Adrenal gland (tissue), 12 donors: ENCODE measurements around the gene TNS3. TPM values are rescaled to one million over a fixed set of nuclear protein-coding genes. Genes with fewer than 3 reads are reported as not detected.

Experiments used
- DNase-seq, 7 donors: peaks; one replicate each; pipeline ENCODE4 v3.0.0-alpha.2; 2019 to 2020
- H3K27ac ChIP-seq, 5 donors: fragments of 200-600 bp; sonication (generic) in 4 of 5; 1 replicate in 3 of 5; 2 replicates in 2 of 5; pipeline versions ENCODE4 v1.5.1 to v1.8.0; 2016 to 2020; ENCODE audit warnings: mild to moderate bottlenecking in 1 of 5
- H3K27me3 ChIP-seq: fragments of 200-600 bp; 2 replicates; pipeline ENCODE4 v1.8.0; 2021
- H3K36me3 ChIP-seq, 2 donors: fragments of 200-600 bp; replicated peaks in 1 of 2; 1 replicate in 1 of 2; 2 replicates in 1 of 2; pipeline versions ENCODE4 v1.5.1 to v1.8.0; 2018 to 2022
- H3K4me1 ChIP-seq, 2 donors: fragments of 200-600 bp; replicated peaks in 1 of 2; 1 replicate in 1 of 2; 2 replicates in 1 of 2; pipeline versions ENCODE4 v1.5.1 to v1.8.0; 2018 to 2021
- H3K4me3 ChIP-seq, 4 donors: fragments of 200-600 bp; sonication (generic) in 3 of 4; one replicate each; pipeline ENCODE4 v1.5.1; 2016 to 2018
- H3K9me3 ChIP-seq, 3 donors: fragments of 200-600 bp; sonication (generic) in 1 of 3; replicated peaks in 1 of 3; 1 replicate in 2 of 3; 2 replicates in 1 of 3; pipeline versions ENCODE4 v1.5.1 to v1.8.0; 2016 to 2021
- POLR2A ChIP-seq, 2 donors: fragments of 450-650 bp; IDR thresholded peaks; one replicate each; pipeline ENCODE4 v1.6.1; 2017; ENCODE audit warnings: antibody characterized with exemption in 2 of 2, mild to moderate bottlenecking in 2 of 2, moderate library complexity in 1 of 2
- WGBS, 4 donors: extraction: QIAGEN DNeasy Blood & Tissue Kit in 2 of 4; methylation state at CpG; one replicate each; pipeline versions ENCODE4 v1.1.5 to v1.1.7; 2013 to 2017; 5-methylcytosine and 5-hydroxymethylcytosine counted together
- intact Hi-C, 2 donors: fragments of 100-400 bp; cut with DNase I; formaldehyde crosslinking; loops; one replicate each; pipeline versions ENCODE4 v1.14.1 to v1.15.0; 2022 to 2023
- polyA plus RNA-seq, 3 donors: library from polyadenylated mRNA; stranded (reverse); fragments of 200-250 nt in 2 of 3; fragments of 350-450 nt in 1 of 3; fragmentation: Illumina TruSeq in 1 of 3; extraction: RNeasy Lipid Tissue Mini Kit (QIAGEN cat#74804) in 1 of 3; gene quantifications; one replicate each; pipeline ENCODE4 v1.2.3, GENCODE V29; 2013 to 2014
- total RNA-seq, 9 donors: library from RNA; depleted of rRNA in 4 of 9; stranded (reverse); fragments of >200 nt in 4 of 9; fragments of 120-200 nt in 1 of 9; fragmentation: NEBNext Ultra II Directional in 1 of 9; extraction: Animal tissue kit (Norgen Biotek cat#: 25700) in 1 of 9; gene quantifications; one replicate each; pipeline versions ENCODE4 v1.1.0 to v1.2.4, GENCODE V29; 2013 to 2023
- TF ChIP-seq, protein P1 (sequence below), 6 experiments: fragments of 450-650 bp in 4 of 6; fragments of 200-600 bp in 2 of 6; sonication (generic) in 1 of 6; IDR thresholded peaks; 1 replicate in 5 of 6; 2 replicates in 1 of 6; pipeline versions ENCODE4 v1.5.1 to v1.8.0; 2016 to 2021; ENCODE audit warnings: antibody characterized with exemption in 6 of 6, mild to moderate bottlenecking in 2 of 6, moderate library complexity in 1 of 6
- donor health status: healthy with polysubstance abuse.
- donor health status: Bipolar disorder and iron deficiency.
- donor health status: DM: yes; HTN: yes; CAD: no.
- donor health status: DM: no; HTN: no; CAD: no.
- donor health status: DM: no; HTN: no; CAD: no.
- donor health status: DM: yes; HTN: yes; CAD: no.

Gene TNS3
- total and polyA plus RNA-seq, 12 donors, result 21.0 to 188 (median 99.8) TPM

DNA sequence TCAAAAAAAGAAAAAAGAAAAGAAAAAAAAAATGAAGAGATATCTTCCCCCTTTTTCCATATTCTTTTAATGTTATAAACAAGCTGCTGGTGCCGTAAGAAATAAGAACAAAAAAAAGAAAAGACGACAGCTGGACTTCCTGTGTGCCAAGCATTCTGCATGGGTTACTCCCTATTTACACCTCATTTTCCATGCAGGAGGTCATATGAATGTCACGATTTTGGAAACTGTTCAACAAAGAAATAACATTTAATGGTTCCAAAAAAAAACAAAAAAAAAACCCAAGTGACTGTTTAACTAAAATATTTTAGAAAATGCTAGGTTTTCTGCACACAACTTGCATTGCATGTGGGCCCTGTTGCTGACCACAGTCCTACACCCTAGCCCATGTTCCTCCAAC, 159.3 kb downstream of the TNS3 start:
- Histone ChIP-seq H3K4me3 (no peak overlapping the region), H3K9me3 (no peaks in the 10 kb centered on the region), H3K27me3 (no peaks in the 10 kb centered on the region), H3K36me3 (peaks cover 0 to 55% of the 10 kb centered on the region in 2 donors), H3K27ac (no peak overlapping the region), H3K4me1 (no peaks in the 10 kb centered on the region)
- 36 to 55% (median 47%) methylated on average over 3 of the region's 3 CpGs for WGBS, 4 donors
- intact Hi-C loops, result no loop called here
- TF ChIP-seq, protein P1, sequence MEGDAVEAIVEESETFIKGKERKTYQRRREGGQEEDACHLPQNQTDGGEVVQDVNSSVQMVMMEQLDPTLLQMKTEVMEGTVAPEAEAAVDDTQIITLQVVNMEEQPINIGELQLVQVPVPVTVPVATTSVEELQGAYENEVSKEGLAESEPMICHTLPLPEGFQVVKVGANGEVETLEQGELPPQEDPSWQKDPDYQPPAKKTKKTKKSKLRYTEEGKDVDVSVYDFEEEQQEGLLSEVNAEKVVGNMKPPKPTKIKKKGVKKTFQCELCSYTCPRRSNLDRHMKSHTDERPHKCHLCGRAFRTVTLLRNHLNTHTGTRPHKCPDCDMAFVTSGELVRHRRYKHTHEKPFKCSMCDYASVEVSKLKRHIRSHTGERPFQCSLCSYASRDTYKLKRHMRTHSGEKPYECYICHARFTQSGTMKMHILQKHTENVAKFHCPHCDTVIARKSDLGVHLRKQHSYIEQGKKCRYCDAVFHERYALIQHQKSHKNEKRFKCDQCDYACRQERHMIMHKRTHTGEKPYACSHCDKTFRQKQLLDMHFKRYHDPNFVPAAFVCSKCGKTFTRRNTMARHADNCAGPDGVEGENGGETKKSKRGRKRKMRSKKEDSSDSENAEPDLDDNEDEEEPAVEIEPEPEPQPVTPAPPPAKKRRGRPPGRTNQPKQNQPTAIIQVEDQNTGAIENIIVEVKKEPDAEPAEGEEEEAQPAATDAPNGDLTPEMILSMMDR (IDR thresholded peaks at IDR 0.05), result no peak
- TF ChIP-seq POLR2A (IDR thresholded peaks at IDR 0.05), result no peak
- no peak for DNase-seq

DNA sequence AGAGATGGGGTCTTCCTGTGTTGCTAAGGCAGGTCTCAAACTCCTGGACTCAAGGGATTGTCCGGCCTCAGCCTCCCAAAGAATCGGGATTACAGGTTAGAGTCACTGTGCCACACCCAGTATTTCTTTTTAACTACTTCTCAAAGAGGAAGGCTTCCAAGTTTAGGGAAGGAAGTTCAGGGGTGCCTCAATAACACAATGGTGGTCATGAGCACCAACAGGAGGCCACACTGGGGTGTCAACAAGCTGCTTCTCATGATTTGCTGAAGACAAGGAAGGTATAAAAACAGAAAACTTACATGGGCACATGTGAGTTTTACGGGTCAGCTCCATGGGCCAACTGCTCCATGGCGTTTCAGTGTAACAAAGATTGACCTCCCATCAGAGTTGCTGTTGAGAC, 160.5 kb downstream of the TNS3 start:
- intact Hi-C loops, result no loop called here
- Histone ChIP-seq H3K27ac (no peak overlapping the region), H3K4me1 (no peaks in the 10 kb centered on the region), H3K27me3 (no peaks in the 10 kb centered on the region), H3K4me3 (no peak overlapping the region), H3K9me3 (no peaks in the 10 kb centered on the region), H3K36me3 (peaks cover 0 to 43% of the 10 kb centered on the region in 2 donors)
- peak in 1 of 7 donors; percentile 10 for DNase-seq
- 87 to 92% (median 91%) methylated on average over 4 of the region's 4 CpGs for WGBS, 4 donors
- TF ChIP-seq POLR2A (IDR thresholded peaks at IDR 0.05), result no peak
- TF ChIP-seq, protein P1 (IDR thresholded peaks at IDR 0.05), result no peak

DNA sequence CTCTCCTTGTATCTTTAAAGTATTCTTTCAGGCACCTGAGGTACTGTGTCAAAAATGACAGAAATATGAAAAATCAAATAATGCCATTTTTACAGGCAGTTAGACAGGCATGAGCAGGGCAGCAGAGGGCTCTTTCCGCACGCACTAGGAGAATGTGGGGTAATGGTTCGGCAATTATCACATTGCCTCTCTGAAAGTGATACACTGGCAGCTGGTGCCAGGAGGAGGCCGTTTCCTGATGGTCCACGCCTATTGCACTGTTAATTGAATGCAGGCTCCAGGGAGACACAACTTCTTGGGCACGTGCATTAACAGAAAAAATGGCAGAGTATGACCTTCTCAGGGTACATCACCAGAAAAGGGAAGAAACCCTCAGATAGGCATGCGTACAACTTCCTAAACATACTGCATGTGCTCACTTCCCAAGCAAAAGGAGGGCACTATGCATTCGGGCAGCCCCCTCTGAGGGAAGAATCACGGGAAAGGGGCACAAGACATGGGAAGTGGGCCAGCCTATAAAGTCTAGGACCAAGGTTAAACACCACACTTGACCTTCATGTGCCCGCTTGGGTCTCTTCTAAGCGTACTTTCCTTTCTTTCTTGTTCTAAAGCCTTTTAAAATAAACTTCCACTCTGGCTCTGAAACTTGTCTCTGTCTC, 161.7 kb downstream of the TNS3 start:
- H3K4me1 ChIP-seq, result no peaks in the 10 kb centered on the region
- DNase-seq, result peak in 2 of 7 donors; percentile 11
- 90 to 96% (median 93%) methylated on average over 11 of the region's 11 CpGs for WGBS, 4 donors
- H3K36me3 ChIP-seq, result peaks cover 0 to 37% of the 10 kb centered on the region in 2 donors
- intact Hi-C loops, result no loop called here
- TF ChIP-seq, protein P1 (IDR thresholded peaks at IDR 0.05), result no peak
- TF ChIP-seq POLR2A (IDR thresholded peaks at IDR 0.05), result no peak
- H3K9me3 ChIP-seq, result no peaks in the 10 kb centered on the region
- H3K27ac ChIP-seq, result no peak overlapping the region
- H3K27me3 ChIP-seq, result no peaks in the 10 kb centered on the region
- H3K4me3 ChIP-seq, result no peak overlapping the region

DNA sequence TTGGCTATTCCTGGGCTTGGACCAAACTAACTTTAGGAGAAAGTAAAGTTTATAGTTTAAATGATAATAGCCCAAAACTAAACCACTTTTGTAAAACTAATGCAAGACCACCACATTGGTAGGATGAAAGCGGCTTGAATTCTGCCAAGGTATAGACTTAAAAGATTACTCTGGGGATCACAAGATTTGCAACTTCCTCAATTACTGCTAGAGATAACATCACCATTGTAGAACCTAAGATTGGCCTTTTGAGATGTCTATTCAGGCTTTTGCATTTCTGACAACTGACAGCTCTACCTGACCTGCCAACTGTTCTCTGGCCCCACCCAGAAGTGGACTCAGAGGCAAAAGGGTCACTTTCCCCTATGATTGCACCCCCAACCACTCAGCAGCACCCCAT, 162.4 kb downstream of the TNS3 start:
- no peak overlapping the region for H3K4me3 ChIP-seq
- peaks cover 0 to 38% of the 10 kb centered on the region in 2 donors for H3K36me3 ChIP-seq
- H3K9me3 ChIP-seq, result no peaks in the 10 kb centered on the region
- intact Hi-C loops, result no loop called here
- TF ChIP-seq POLR2A (IDR thresholded peaks at IDR 0.05), result no peak
- TF ChIP-seq, protein P1 (IDR thresholded peaks at IDR 0.05), result no peak
- H3K4me1 ChIP-seq, result peaks cover 0 to 5% of the 10 kb centered on the region in 2 donors
- peak overlapping the region in 1 of 5 donors; percentile 21 for H3K27ac ChIP-seq
- 95 to 100% (median 99%) methylated on average over 1 of the region's 1 CpG for WGBS, 4 donors
- no peak for DNase-seq
- H3K27me3 ChIP-seq, result no peaks in the 10 kb centered on the region
